GM18507 (cell line): Measurements from ENCODE around the gene RAX2.

Source experiments
- DNase-seq: peaks from one replicate; pipeline ENCODE4 v3.0.0; 2011; ENCODE audit warnings: low read depth; ENCODE audit not compliant: insufficient read length; ENCODE audit errors: extremely low spot score
- FAIRE-seq: peaks from 2 replicates; lab custom pipeline; 2011; peaks lifted over from hg19 to GRCh38; lab: Jason Lieb, UNC

RAX2 gene

DNA sequence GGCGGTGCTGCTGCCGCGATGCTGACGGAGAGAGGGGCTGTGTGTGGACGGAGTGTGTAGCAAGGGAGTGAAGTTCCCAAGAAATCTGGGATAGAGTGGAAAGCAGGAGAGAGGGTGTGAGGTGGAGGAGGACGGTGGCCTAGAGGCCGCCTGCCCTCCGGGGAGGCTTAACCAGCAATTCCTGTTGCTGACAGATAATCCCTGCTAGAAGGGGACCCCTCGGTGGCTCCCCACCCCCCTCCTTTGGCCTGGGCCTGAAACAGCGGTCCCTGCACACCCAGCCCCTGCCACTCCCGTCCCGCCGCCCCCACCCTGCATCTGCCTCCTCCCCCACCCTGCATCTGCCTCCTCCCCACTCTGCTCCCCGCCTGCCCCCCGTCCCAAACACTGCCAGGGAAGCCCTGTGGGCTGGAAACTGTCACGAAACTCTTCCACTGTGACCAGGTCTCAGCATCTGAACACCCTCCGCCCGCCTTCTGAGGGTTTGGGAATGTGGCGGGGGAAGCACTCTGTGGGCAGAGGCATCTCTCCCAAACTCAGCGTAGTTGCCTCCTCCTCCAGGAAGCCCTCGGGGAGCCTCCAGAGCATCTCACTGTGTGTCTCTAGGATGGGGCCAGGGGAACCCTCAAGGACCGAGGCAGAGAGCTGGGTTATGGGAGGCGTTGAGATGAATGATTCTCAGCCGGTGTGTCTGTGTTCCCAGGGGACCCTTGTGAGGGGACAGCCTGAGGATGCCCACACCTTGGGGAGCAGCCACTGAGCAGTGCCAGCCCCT, 31.3 kb upstream of the RAX2 start:
- DNase-seq (no peak), FAIRE-seq (no peak)

- DNase-seq (no peak), FAIRE-seq (no peak)
Observed at GRCh38 chr19:3801412-3802096, 29.5 kb upstream of the RAX2 start.

GRCh38 chr19:3800996-3801395, 29.0 kb upstream of the RAX2 start:
- DNase-seq (no peak), FAIRE-seq (no peak)

GRCh38 chr19:3798137-3798536, 26.1 kb upstream of the RAX2 start:
- DNase-seq (no peak), FAIRE-seq (no peak)

- DNase-seq (no peak), FAIRE-seq (no peak)
Observed at GRCh38 chr19:3796358-3796757, 24.3 kb upstream of the RAX2 start.

- DNase-seq (no peak), FAIRE-seq (no peak)
Observed at GRCh38 chr19:3793799-3794198, 21.8 kb upstream of the RAX2 start.

DNA sequence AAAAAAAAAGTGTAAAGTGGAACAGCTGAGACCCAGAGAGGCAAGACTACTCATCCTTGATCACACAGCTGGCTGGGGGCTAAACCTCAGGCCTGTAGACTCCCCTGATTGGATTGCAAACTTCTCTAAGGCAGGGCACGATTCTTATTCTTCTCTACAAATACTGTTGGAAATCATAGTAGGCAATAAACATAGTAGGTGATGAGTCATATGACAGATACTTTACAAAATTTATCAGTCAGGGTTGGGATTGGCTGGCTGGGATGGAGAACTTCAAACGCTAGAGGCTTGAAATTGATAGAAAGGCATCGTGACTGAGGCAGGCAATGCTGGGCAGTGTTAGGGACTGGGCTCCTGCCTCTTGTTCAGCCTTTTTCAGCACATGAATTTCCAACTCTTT, 20.1 kb upstream of the RAX2 start:
- no peak for DNase-seq
- no peak for FAIRE-seq

DNA sequence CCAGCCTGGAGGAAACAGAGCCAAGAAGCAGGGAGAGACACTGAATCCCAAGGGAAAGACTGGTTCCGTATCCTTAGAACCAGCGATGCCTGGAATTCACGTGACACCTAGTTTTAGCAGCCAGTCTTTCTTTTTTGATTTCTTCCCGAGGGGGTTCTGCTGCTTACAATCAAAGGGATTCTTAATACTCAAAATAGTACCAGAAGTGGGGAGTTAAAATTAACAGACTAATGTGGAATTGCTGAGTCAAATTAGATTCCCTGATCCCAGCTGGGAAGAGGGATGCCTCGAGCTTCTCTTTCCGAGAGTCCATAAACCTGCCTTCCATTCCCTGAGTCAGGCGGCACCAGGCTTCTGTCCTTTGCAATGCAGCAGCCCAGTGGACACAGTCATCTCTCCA, 18.9 kb upstream of the RAX2 start:
- no peak for DNase-seq

DNA sequence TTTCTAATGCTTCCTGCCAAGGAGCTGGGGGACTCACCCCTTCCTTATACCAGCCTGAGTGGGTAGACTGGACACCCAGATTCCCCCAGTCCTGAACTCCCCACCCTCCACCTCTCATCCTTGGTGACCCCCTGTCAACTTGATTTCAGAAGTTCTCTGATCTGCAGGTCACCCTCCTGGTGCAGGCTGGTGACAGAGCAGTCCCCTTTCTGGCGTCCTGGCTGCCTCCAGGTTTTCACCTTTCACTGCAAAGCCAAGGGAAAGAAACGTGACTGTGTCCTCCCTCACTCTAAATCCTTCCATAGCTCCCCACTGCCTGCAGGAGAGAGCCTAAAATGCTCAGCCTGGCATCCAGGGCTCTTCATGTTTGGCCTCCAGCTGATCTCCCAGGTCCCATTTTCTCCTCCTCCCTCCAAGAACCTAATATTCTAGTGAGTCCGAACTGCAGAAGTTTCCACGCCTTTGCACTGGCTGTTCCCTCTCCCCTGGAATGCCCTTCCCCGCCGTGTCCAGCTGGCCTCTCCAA, 18.2 kb upstream of the RAX2 start:
- FAIRE-seq (no peak), DNase-seq (no peak)

More for the DNA sequence above, 18.9 kb upstream of the RAX2 start:
- no peak for FAIRE-seq

- DNase-seq (no peak), FAIRE-seq (no peak)
Observed at GRCh38 chr19:3788996-3789778, 17.2 kb upstream of the RAX2 start.

GRCh38 chr19:3785938-3786824, 14.2 kb upstream of the RAX2 start, which contains the start of gene MATK:
TSS of gene MATK (minus strand) at chr19:3786381. CDS start at chr19:3785135, 1,246 bp downstream.
- FAIRE-seq (no peak), DNase-seq (no peak)

- DNase-seq (no peak), FAIRE-seq (no peak)
Observed at GRCh38 chr19:3785451-3785937, 13.5 kb upstream of the RAX2 start.

- DNase-seq (no peak), FAIRE-seq (no peak)
Observed at GRCh38 chr19:3784607-3785450, 12.8 kb upstream of the RAX2 start.

GRCh38 chr19:3783660-3784584, 11.9 kb upstream of the RAX2 start:
- no peak for FAIRE-seq
- DNase-seq = no peak

DNA sequence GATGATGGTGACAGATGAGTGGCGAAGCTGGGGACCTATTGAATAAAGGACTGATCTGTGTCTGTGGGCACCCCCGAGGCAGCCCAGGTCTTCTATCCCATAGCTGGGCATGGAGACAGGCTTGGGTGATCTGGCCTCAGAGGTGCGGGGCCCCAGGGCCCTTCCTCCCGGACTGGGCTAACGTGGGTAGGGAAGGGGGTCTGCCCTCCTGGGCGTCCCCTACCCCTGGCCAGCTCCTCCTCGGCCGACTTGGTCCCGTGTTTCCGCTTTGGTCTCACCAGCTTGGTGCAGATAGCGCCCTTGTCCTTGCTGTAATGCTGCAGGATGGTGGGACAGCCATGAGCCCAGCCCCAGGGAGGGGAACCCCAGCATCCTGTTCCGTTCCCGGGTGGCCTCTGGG, 10.9 kb upstream of the RAX2 start:
- no peak for DNase-seq
- FAIRE-seq = no peak

DNA sequence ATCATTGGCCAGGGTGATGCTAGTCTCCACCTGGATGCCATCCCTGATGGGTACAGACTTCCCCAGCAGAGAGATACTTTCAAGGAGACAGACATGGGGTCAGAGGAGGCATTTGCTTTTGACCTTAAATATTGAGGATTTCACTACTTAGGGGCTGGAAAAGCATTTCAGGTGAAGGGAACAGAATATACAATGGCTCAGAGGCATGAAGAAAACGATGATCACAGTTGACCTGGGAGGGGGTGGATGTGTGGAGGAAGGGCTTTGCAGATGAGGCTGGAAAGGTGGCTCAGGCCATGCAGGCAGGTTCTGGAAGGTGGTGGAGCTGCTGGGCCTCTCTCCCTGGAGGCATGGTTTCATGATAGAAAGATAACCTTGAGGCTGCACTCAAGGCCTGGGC, 10.3 kb upstream of the RAX2 start:
- DNase-seq (no peak), FAIRE-seq (no peak)

- no peak for FAIRE-seq
Observed at GRCh38 chr19:3781603-3782002, 9.6 kb upstream of the RAX2 start.

More at GRCh38 chr19:3781603-3782002, 9.6 kb upstream of the RAX2 start:
- DNase-seq = no peak
